Stimulated activated naive B cell treated with anti-CD40 and anti-IgM and Interleukin-4, amounts not matched to agents 10 μg/mL and 1 μg/mL and 100 μg/mL, for 72 hours (primary cell): ENCODE results near the gene GTF2H1.
A peak's percentile ranks its signal among the peaks of the same experiment; 100 is the strongest.

Experiments
- ATAC-seq, 2 donors: fragments of 150-1000 bp; cut with Tn5 transposase; replicated peaks; 2 replicates each; pipeline ENCODE4 v1.10.0; 2021; ENCODE audit warnings: moderate library complexity in 1 of 2
- DNase-seq: peaks from one replicate; pipeline ENCODE4 v3.0.0; 2021
- H3K27ac Mint-ChIP-seq: one replicate; pipeline ENCODE4 v1.8.0; 2022; ENCODE audit warnings: mild to moderate bottlenecking, mixed read lengths
- H3K27me3 Mint-ChIP-seq, 2 donors: one replicate each; pipeline ENCODE4 v1.8.0; 2022; ENCODE audit warnings: mixed read lengths in 2 of 2
- H3K36me3 Mint-ChIP-seq, 2 donors: one replicate each; pipeline ENCODE4 v1.8.0; 2022; ENCODE audit warnings: mixed read lengths in 2 of 2, mild to moderate bottlenecking in 1 of 2
- H3K4me1 Mint-ChIP-seq, 2 donors: one replicate each; pipeline ENCODE4 v1.8.0; 2022; ENCODE audit warnings: mixed read lengths in 2 of 2, mild to moderate bottlenecking in 1 of 2
- H3K4me3 Mint-ChIP-seq, 2 donors: one replicate each; pipeline ENCODE4 v1.8.0; 2022; ENCODE audit warnings: mild to moderate bottlenecking in 2 of 2, mixed read lengths in 2 of 2, moderate library complexity in 1 of 2
- H3K9me3 Mint-ChIP-seq, 2 donors: one replicate each; pipeline ENCODE4 v1.8.0; 2022; ENCODE audit warnings: mixed read lengths in 2 of 2, mild to moderate bottlenecking in 1 of 2

GTF2H1 gene

GRCh38 chr11:18372201-18372600 is 49.8 kb downstream of the GTF2H1 start:
- H3K36me3 Mint-ChIP-seq: peaks cover 7 to 15% of the 10 kb centered on the region in 2 donors
- no peak overlapping the region for H3K4me3 Mint-ChIP-seq
- no peak overlapping the region for H3K27ac Mint-ChIP-seq
- H3K9me3 Mint-ChIP-seq: no peaks in the 10 kb centered on the region
- H3K4me1 Mint-ChIP-seq: peaks cover 0 to 2% of the 10 kb centered on the region in 2 donors
- DNase-seq (no peak), ATAC-seq (no peak)
- H3K27me3 Mint-ChIP-seq: no peaks in the 10 kb centered on the region

- peaks cover 7% of the 10 kb centered on the region in 2 donors for H3K36me3 Mint-ChIP-seq
- ATAC-seq (no peak), DNase-seq (no peak)
- no peaks in the 10 kb centered on the region for H3K27me3 Mint-ChIP-seq
- no peak overlapping the region for H3K4me3 Mint-ChIP-seq
- H3K27ac Mint-ChIP-seq: no peak overlapping the region
- no peaks in the 10 kb centered on the region for H3K9me3 Mint-ChIP-seq
- peaks cover 0 to 2% of the 10 kb centered on the region in 2 donors for H3K4me1 Mint-ChIP-seq
These were observed 52.6 kb downstream of the GTF2H1 start for GRCh38 chr11:18374956-18375355.

GRCh38 chr11:18375941-18376340 is 53.6 kb downstream of the GTF2H1 start:
- H3K36me3 Mint-ChIP-seq: peaks cover 5% of the 10 kb centered on the region in 2 donors
- DNase-seq: no peak
- no peak for ATAC-seq
- no peaks in the 10 kb centered on the region for H3K9me3 Mint-ChIP-seq
- H3K27ac Mint-ChIP-seq: no peak overlapping the region
- H3K27me3 Mint-ChIP-seq: no peaks in the 10 kb centered on the region
- H3K4me3 Mint-ChIP-seq: no peak overlapping the region
- H3K4me1 Mint-ChIP-seq: peaks cover 0 to 2% of the 10 kb centered on the region in 2 donors

GRCh38 chr11:18379201-18379600 is 56.8 kb downstream of the GTF2H1 start:
- Mint-ChIP-seq H3K4me1 (peaks cover 18 to 19% of the 10 kb centered on the region in 2 donors), H3K4me3 (no peak overlapping the region), H3K27me3 (no peaks in the 10 kb centered on the region), H3K27ac (no peak overlapping the region), H3K9me3 (no peaks in the 10 kb centered on the region), H3K36me3 (no peaks in the 10 kb centered on the region)
- DNase-seq: no peak
- no peak for ATAC-seq

- Mint-ChIP-seq H3K36me3 (no peaks in the 10 kb centered on the region), H3K4me3 (peak overlapping the region; percentile 59 to 71), H3K9me3 (no peaks in the 10 kb centered on the region), H3K27me3 (no peaks in the 10 kb centered on the region), H3K4me1 (peaks cover 20 to 25% of the 10 kb centered on the region in 2 donors), H3K27ac (peak overlapping the region; percentile 97)
- DNase-seq (peak; percentile 81), ATAC-seq (peak; percentile 94 to 95)
These were observed 61.2 kb downstream of the GTF2H1 start for GRCh38 chr11:18383388-18384156.

GRCh38 chr11:18384157-18384641 is 61.8 kb downstream of the GTF2H1 start:
- no peak for DNase-seq
- Mint-ChIP-seq H3K4me1 (peaks cover 20 to 25% of the 10 kb centered on the region in 2 donors), H3K27me3 (no peaks in the 10 kb centered on the region), H3K27ac (peak overlapping the region; percentile 97), H3K36me3 (no peaks in the 10 kb centered on the region), H3K9me3 (no peaks in the 10 kb centered on the region), H3K4me3 (peak overlapping the region; percentile 59 to 71)
- ATAC-seq: peak; percentile 30 to 39

GRCh38 chr11:18390088-18390487 is 67.7 kb downstream of the GTF2H1 start:
- Mint-ChIP-seq H3K27me3 (no peaks in the 10 kb centered on the region), H3K4me3 (no peak overlapping the region), H3K4me1 (peaks cover 2 to 15% of the 10 kb centered on the region in 2 donors), H3K36me3 (peaks cover 4 to 8% of the 10 kb centered on the region in 2 donors), H3K27ac (no peak overlapping the region), H3K9me3 (no peaks in the 10 kb centered on the region)
- no peak for ATAC-seq
- DNase-seq: no peak

- Mint-ChIP-seq H3K9me3 (no peaks in the 10 kb centered on the region), H3K4me1 (peaks cover 4 to 31% of the 10 kb centered on the region in 2 donors), H3K27ac (no peak overlapping the region), H3K27me3 (no peaks in the 10 kb centered on the region), H3K36me3 (peaks cover 15 to 28% of the 10 kb centered on the region in 2 donors), H3K4me3 (no peak overlapping the region)
- DNase-seq: no peak
- ATAC-seq: no peak
These were observed 70.3 kb downstream of the GTF2H1 start for GRCh38 chr11:18392434-18393321.

- H3K4me3 Mint-ChIP-seq: peak overlapping the region; percentile 96 to 99
- ATAC-seq: no peak
- no peak for DNase-seq
- no peaks in the 10 kb centered on the region for H3K27me3 Mint-ChIP-seq
- H3K9me3 Mint-ChIP-seq: no peaks in the 10 kb centered on the region
- H3K36me3 Mint-ChIP-seq: peaks cover 20 to 34% of the 10 kb centered on the region in 2 donors
- H3K4me1 Mint-ChIP-seq: peaks cover 7 to 38% of the 10 kb centered on the region in 2 donors
- peak overlapping the region; percentile 99 for H3K27ac Mint-ChIP-seq
These were observed 71.4 kb downstream of the GTF2H1 start for GRCh38 chr11:18393581-18394274.

GRCh38 chr11:18394275-18394927 is 72.0 kb downstream of the GTF2H1 start, which contains the start of gene LDHA:
Gene LDHA (plus strand): TSS chr11:18394563. CDS start chr11:18396843, 2,280 bp downstream.
- ATAC-seq: peak; percentile 80 to 85
- Mint-ChIP-seq H3K4me1 (peaks cover 7 to 41% of the 10 kb centered on the region in 2 donors), H3K36me3 (peaks cover 26 to 38% of the 10 kb centered on the region in 2 donors), H3K27ac (peak within 1 kb of the TSS; percentile 99), H3K27me3 (no peaks in the 10 kb centered on the region), H3K4me3 (peak within 1 kb of the TSS; percentile 96 to 99), H3K9me3 (no peaks in the 10 kb centered on the region)
- DNase-seq: peak; percentile 95

- Mint-ChIP-seq H3K36me3 (peaks cover 26 to 39% of the 10 kb centered on the region in 2 donors), H3K27ac (peak overlapping the region; percentile 99), H3K4me3 (peak overlapping the region; percentile 96 to 99), H3K27me3 (no peaks in the 10 kb centered on the region), H3K4me1 (peaks cover 5 to 41% of the 10 kb centered on the region in 2 donors), H3K9me3 (no peaks in the 10 kb centered on the region)
- ATAC-seq: peak in 1 of 2 donors; percentile 2
- DNase-seq: no peak
These were observed 72.8 kb downstream of the GTF2H1 start for GRCh38 chr11:18394928-18395734.

GRCh38 chr11:18395735-18396504 is 73.6 kb downstream of the GTF2H1 start:
- Mint-ChIP-seq H3K4me1 (peaks cover 5 to 41% of the 10 kb centered on the region in 2 donors), H3K27ac (peak overlapping the region; percentile 99), H3K36me3 (peaks cover 29 to 45% of the 10 kb centered on the region in 2 donors), H3K4me3 (peak overlapping the region; percentile 96 to 99), H3K9me3 (no peaks in the 10 kb centered on the region), H3K27me3 (no peaks in the 10 kb centered on the region)
- ATAC-seq (peak; percentile 72 to 76), DNase-seq (peak; percentile 98)
